Kidney epithelial cell (primary cell): Measurements from ENCODE around the gene TMEM150A. TPM values are rescaled to one million over a fixed set of nuclear protein-coding genes. Genes with fewer than 3 reads are reported as not detected.
A peak's percentile ranks its signal among the peaks of the same experiment; 100 is the strongest.
"Not testable (repeated sequence)": the region's sequence is repeated elsewhere in the genome, so short reads cannot be mapped to it uniquely, and the experiment has no call there.

ENCODE experiments used
- DNase-seq: peaks from one replicate; pipeline ENCODE4 v3.0.0-alpha.2; 2010; ENCODE audit warnings: low read depth
- H3K27me3 ChIP-seq: 2 replicates; pipeline ENCODE4 v1.6.0; 2011; ENCODE audit warnings: low read length; ENCODE audit not compliant: control insufficient read depth, insufficient read depth
- H3K36me3 ChIP-seq: 2 replicates; pipeline ENCODE4 v1.5.1; 2011; ENCODE audit warnings: low read length; ENCODE audit not compliant: control insufficient read depth, insufficient read depth
- H3K4me3 ChIP-seq: 2 replicates; pipeline ENCODE4 v1.5.1; 2011; ENCODE audit warnings: low read depth, mild to moderate bottlenecking, control low read depth, low read length
- total RNA-seq: library from RNA; depleted of rRNA; stranded (reverse); fragments of >200 nt; gene quantifications from 2 replicates; pipeline ENCODE4 v1.2.3, GENCODE V29; 2015
- TF ChIP-seq, protein P1 (sequence below): IDR thresholded peaks from 2 replicates; pipeline ENCODE4 v1.5.1; 2011; ENCODE audit warnings: mild to moderate bottlenecking, moderate library complexity, low read length, control low read depth, inconsistent platforms; ENCODE audit not compliant: insufficient read depth, poor library complexity, severe bottlenecking

The TMEM150A gene
- total RNA-seq, 1 donor from 2014 or later: 19.1 TPM

GRCh38 chr2:85575739-85576138, 26.8 kb downstream of the TMEM150A start:
- TF ChIP-seq, protein P1, sequence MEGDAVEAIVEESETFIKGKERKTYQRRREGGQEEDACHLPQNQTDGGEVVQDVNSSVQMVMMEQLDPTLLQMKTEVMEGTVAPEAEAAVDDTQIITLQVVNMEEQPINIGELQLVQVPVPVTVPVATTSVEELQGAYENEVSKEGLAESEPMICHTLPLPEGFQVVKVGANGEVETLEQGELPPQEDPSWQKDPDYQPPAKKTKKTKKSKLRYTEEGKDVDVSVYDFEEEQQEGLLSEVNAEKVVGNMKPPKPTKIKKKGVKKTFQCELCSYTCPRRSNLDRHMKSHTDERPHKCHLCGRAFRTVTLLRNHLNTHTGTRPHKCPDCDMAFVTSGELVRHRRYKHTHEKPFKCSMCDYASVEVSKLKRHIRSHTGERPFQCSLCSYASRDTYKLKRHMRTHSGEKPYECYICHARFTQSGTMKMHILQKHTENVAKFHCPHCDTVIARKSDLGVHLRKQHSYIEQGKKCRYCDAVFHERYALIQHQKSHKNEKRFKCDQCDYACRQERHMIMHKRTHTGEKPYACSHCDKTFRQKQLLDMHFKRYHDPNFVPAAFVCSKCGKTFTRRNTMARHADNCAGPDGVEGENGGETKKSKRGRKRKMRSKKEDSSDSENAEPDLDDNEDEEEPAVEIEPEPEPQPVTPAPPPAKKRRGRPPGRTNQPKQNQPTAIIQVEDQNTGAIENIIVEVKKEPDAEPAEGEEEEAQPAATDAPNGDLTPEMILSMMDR: no peak
- no peak overlapping the region for H3K4me3 ChIP-seq

GRCh38 chr2:85566265-85566664, 36.2 kb downstream of the TMEM150A start:
- no peaks in the 10 kb centered on the region for H3K27me3 ChIP-seq
- DNase-seq: no peak
- TF ChIP-seq, protein P1: no peak
- no peak overlapping the region for H3K4me3 ChIP-seq
- no peaks in the 10 kb centered on the region for H3K36me3 ChIP-seq

More at GRCh38 chr2:85575739-85576138, 26.8 kb downstream of the TMEM150A start:
- H3K36me3 ChIP-seq: no peaks in the 10 kb centered on the region
- peaks cover 2% of the 10 kb centered on the region for H3K27me3 ChIP-seq
- DNase-seq: no peak

GRCh38 chr2:85564144-85564563, 38.3 kb downstream of the TMEM150A start:
- TF ChIP-seq, protein P1: no peak
- Histone ChIP-seq H3K36me3 (no peaks in the 10 kb centered on the region), H3K4me3 (no peak overlapping the region), H3K27me3 (no peaks in the 10 kb centered on the region)
- DNase-seq: no peak

GRCh38 chr2:85561280-85562212, 41.0 kb downstream of the TMEM150A start, which contains the start of gene GGCX:
Gene GGCX, minus strand, starts transcription at chr2:85561493. Its CDS starts 65 bp downstream, at chr2:85561428.
- H3K27me3 ChIP-seq: no peaks in the 10 kb centered on the region

GRCh38 chr2:85560812-85561279, 41.7 kb downstream of the TMEM150A start:
- Histone ChIP-seq H3K27me3 (no peaks in the 10 kb centered on the region), H3K4me3 (peak overlapping the region; percentile 71), H3K36me3 (no peaks in the 10 kb centered on the region)
- TF ChIP-seq, protein P1: no peak
- DNase-seq: no peak

More at GRCh38 chr2:85561280-85562212, 41.0 kb downstream of the TMEM150A start, which contains the start of gene GGCX:
- peak; percentile 74 for DNase-seq
- TF ChIP-seq, protein P1: peak; percentile 14
- Histone ChIP-seq H3K4me3 (peak within 1 kb of the TSS; percentile 71), H3K36me3 (no peaks in the 10 kb centered on the region)

GRCh38 chr2:85560403-85560726, 42.1 kb downstream of the TMEM150A start:
- not testable (repeated sequence) for H3K27me3 ChIP-seq, H3K36me3 ChIP-seq, DNase-seq
- peak overlapping the region; percentile 71 for H3K4me3 ChIP-seq
